ENCODE results near the gene TMEM132D. TPM values are rescaled to one million over a fixed set of nuclear protein-coding genes. Genes with fewer than 3 reads are reported as not detected.

Gene TMEM132D
- polyA plus RNA-seq, 4 donors = 0.10 to 0.21 TPM; not detected in 2

- Histone ChIP-seq H3K4me1 (ENCODE audit: control insufficient read depth in 3 of 3, insufficient read depth in 2 of 3, low read depth in 1 of 3, low read length in 2 of 3) (no peaks in the 10 kb centered on the region), H3K36me3 (ENCODE audit: control insufficient read depth in 3 of 3, insufficient read depth in 2 of 3, low read depth in 1 of 3, low read length in 3 of 3) (no peaks in the 10 kb centered on the region), H3K27me3 (ENCODE audit: control insufficient read depth in 3 of 3, insufficient read depth in 3 of 3, low read length in 3 of 3) (no peaks in the 10 kb centered on the region), H3K9me3 (ENCODE audit: control insufficient read depth in 2 of 2, insufficient read depth in 1 of 2, low read depth in 1 of 2, low read length in 1 of 2) (no peaks in the 10 kb centered on the region), H3K4me3 (ENCODE audit: low read depth in 1 of 3, low read length in 3 of 3) (no peak overlapping the region), H3K27ac (ENCODE audit: low read depth in 1 of 3, low read length in 2 of 3) (no peak overlapping the region)
- no peak for DNase-seq
- 69 to 82% (median 73%) methylated on average over 5 of the region's 5 CpGs for WGBS, 3 donors
- no peak for FAIRE-seq
Observed at GRCh38 chr12:129115558-129115957, 788.3 kb downstream of the TMEM132D start.

GRCh38 chr12:129110575-129110974 lies 793.2 kb downstream of the TMEM132D start:
- H3K27ac ChIP-seq (ENCODE audit: low read depth in 1 of 3, low read length in 2 of 3) = no peak overlapping the region
- H3K4me1 ChIP-seq (ENCODE audit: control insufficient read depth in 3 of 3, insufficient read depth in 2 of 3, low read depth in 1 of 3, low read length in 2 of 3) = no peaks in the 10 kb centered on the region
- H3K36me3 ChIP-seq (ENCODE audit: control insufficient read depth in 3 of 3, insufficient read depth in 2 of 3, low read depth in 1 of 3, low read length in 3 of 3) = no peaks in the 10 kb centered on the region
- no peaks in the 10 kb centered on the region for H3K9me3 ChIP-seq (ENCODE audit: control insufficient read depth in 2 of 2, insufficient read depth in 1 of 2, low read depth in 1 of 2, low read length in 1 of 2)
- 76 to 89% (median 85%) methylated on average over 8 of the region's 8 CpGs for WGBS, 3 donors
- no peak for DNase-seq
- H3K27me3 ChIP-seq (ENCODE audit: control insufficient read depth in 3 of 3, insufficient read depth in 3 of 3, low read length in 3 of 3) = no peaks in the 10 kb centered on the region
- FAIRE-seq = no peak
- no peak overlapping the region for H3K4me3 ChIP-seq (ENCODE audit: low read depth in 1 of 3, low read length in 3 of 3)

- WGBS, 3 donors = 81 to 82% (median 82%) methylated on average over 17 of the region's 17 CpGs
- no peak overlapping the region for H3K27ac ChIP-seq (ENCODE audit: low read depth in 1 of 3, low read length in 2 of 3)
- no peak overlapping the region for H3K4me3 ChIP-seq (ENCODE audit: low read depth in 1 of 3, low read length in 3 of 3)
- H3K27me3 ChIP-seq (ENCODE audit: control insufficient read depth in 3 of 3, insufficient read depth in 3 of 3, low read length in 3 of 3) = no peaks in the 10 kb centered on the region
- H3K9me3 ChIP-seq (ENCODE audit: control insufficient read depth in 2 of 2, insufficient read depth in 1 of 2, low read depth in 1 of 2, low read length in 1 of 2) = no peaks in the 10 kb centered on the region
- no peak for DNase-seq
- no peaks in the 10 kb centered on the region for H3K4me1 ChIP-seq (ENCODE audit: control insufficient read depth in 3 of 3, insufficient read depth in 2 of 3, low read depth in 1 of 3, low read length in 2 of 3)
- H3K36me3 ChIP-seq (ENCODE audit: control insufficient read depth in 3 of 3, insufficient read depth in 2 of 3, low read depth in 1 of 3, low read length in 3 of 3) = no peaks in the 10 kb centered on the region
- no peak for FAIRE-seq
Observed at GRCh38 chr12:129109174-129110001, 794.4 kb downstream of the TMEM132D start.

- no peak for FAIRE-seq
- Histone ChIP-seq H3K4me3 (ENCODE audit: low read depth in 1 of 3, low read length in 3 of 3) (no peak overlapping the region), H3K4me1 (ENCODE audit: control insufficient read depth in 3 of 3, insufficient read depth in 2 of 3, low read depth in 1 of 3, low read length in 2 of 3) (no peaks in the 10 kb centered on the region), H3K27me3 (ENCODE audit: control insufficient read depth in 3 of 3, insufficient read depth in 3 of 3, low read length in 3 of 3) (no peaks in the 10 kb centered on the region), H3K36me3 (ENCODE audit: control insufficient read depth in 3 of 3, insufficient read depth in 2 of 3, low read depth in 1 of 3, low read length in 3 of 3) (no peaks in the 10 kb centered on the region), H3K27ac (ENCODE audit: low read depth in 1 of 3, low read length in 2 of 3) (no peak overlapping the region), H3K9me3 (ENCODE audit: control insufficient read depth in 2 of 2, insufficient read depth in 1 of 2, low read depth in 1 of 2, low read length in 1 of 2) (peaks cover 0 to 5% of the 10 kb centered on the region in 2 donors)
- 69 to 84% (median 76%) methylated on average over 2 of the region's 2 CpGs for WGBS, 3 donors
- no peak for DNase-seq
Observed at GRCh38 chr12:129106772-129107171, 797.1 kb downstream of the TMEM132D start.

GRCh38 chr12:129103231-129103630 lies 800.6 kb downstream of the TMEM132D start:
- Histone ChIP-seq H3K27ac (ENCODE audit: low read depth in 1 of 3, low read length in 2 of 3) (no peak overlapping the region), H3K36me3 (ENCODE audit: control insufficient read depth in 3 of 3, insufficient read depth in 2 of 3, low read depth in 1 of 3, low read length in 3 of 3) (no peaks in the 10 kb centered on the region), H3K4me1 (ENCODE audit: control insufficient read depth in 3 of 3, insufficient read depth in 2 of 3, low read depth in 1 of 3, low read length in 2 of 3) (no peaks in the 10 kb centered on the region), H3K27me3 (ENCODE audit: control insufficient read depth in 3 of 3, insufficient read depth in 3 of 3, low read length in 3 of 3) (no peaks in the 10 kb centered on the region), H3K9me3 (ENCODE audit: control insufficient read depth in 2 of 2, insufficient read depth in 1 of 2, low read depth in 1 of 2, low read length in 1 of 2) (peaks cover 0 to 12% of the 10 kb centered on the region in 2 donors), H3K4me3 (ENCODE audit: low read depth in 1 of 3, low read length in 3 of 3) (no peak overlapping the region)
- WGBS, 3 donors = 53 to 63% (median 61%) methylated on average over 4 of the region's 4 CpGs
- FAIRE-seq (no peak), DNase-seq (no peak)

- WGBS, 3 donors = 85 to 90% (median 88%) methylated on average over 7 of the region's 7 CpGs
- DNase-seq (no peak), FAIRE-seq (no peak)
- Histone ChIP-seq H3K4me3 (ENCODE audit: low read depth in 1 of 3, low read length in 3 of 3) (no peak overlapping the region), H3K36me3 (ENCODE audit: control insufficient read depth in 3 of 3, insufficient read depth in 2 of 3, low read depth in 1 of 3, low read length in 3 of 3) (no peaks in the 10 kb centered on the region), H3K4me1 (ENCODE audit: control insufficient read depth in 3 of 3, insufficient read depth in 2 of 3, low read depth in 1 of 3, low read length in 2 of 3) (no peaks in the 10 kb centered on the region), H3K27ac (ENCODE audit: low read depth in 1 of 3, low read length in 2 of 3) (no peak overlapping the region), H3K9me3 (ENCODE audit: control insufficient read depth in 2 of 2, insufficient read depth in 1 of 2, low read depth in 1 of 2, low read length in 1 of 2) (peaks cover 0 to 12% of the 10 kb centered on the region in 2 donors), H3K27me3 (ENCODE audit: control insufficient read depth in 3 of 3, insufficient read depth in 3 of 3, low read length in 3 of 3) (no peaks in the 10 kb centered on the region)
Observed at GRCh38 chr12:129102233-129102632, 801.6 kb downstream of the TMEM132D start.

GRCh38 chr12:129101816-129102215 lies 802.0 kb downstream of the TMEM132D start:
- Histone ChIP-seq H3K4me1 (ENCODE audit: control insufficient read depth in 3 of 3, insufficient read depth in 2 of 3, low read depth in 1 of 3, low read length in 2 of 3) (no peaks in the 10 kb centered on the region), H3K9me3 (ENCODE audit: control insufficient read depth in 2 of 2, insufficient read depth in 1 of 2, low read depth in 1 of 2, low read length in 1 of 2) (peaks cover 0 to 12% of the 10 kb centered on the region in 2 donors), H3K27ac (ENCODE audit: low read depth in 1 of 3, low read length in 2 of 3) (no peak overlapping the region), H3K4me3 (ENCODE audit: low read depth in 1 of 3, low read length in 3 of 3) (no peak overlapping the region), H3K36me3 (ENCODE audit: control insufficient read depth in 3 of 3, insufficient read depth in 2 of 3, low read depth in 1 of 3, low read length in 3 of 3) (no peaks in the 10 kb centered on the region), H3K27me3 (ENCODE audit: control insufficient read depth in 3 of 3, insufficient read depth in 3 of 3, low read length in 3 of 3) (no peaks in the 10 kb centered on the region)
- FAIRE-seq (no peak), DNase-seq (no peak)
- 73 to 81% (median 77%) methylated on average over 5 of the region's 5 CpGs for WGBS, 3 donors

- Histone ChIP-seq H3K9me3 (ENCODE audit: control insufficient read depth in 2 of 2, insufficient read depth in 1 of 2, low read depth in 1 of 2, low read length in 1 of 2) (peaks cover 0 to 12% of the 10 kb centered on the region in 2 donors), H3K4me3 (ENCODE audit: low read depth in 1 of 3, low read length in 3 of 3) (no peak overlapping the region), H3K27ac (ENCODE audit: low read depth in 1 of 3, low read length in 2 of 3) (no peak overlapping the region), H3K27me3 (ENCODE audit: control insufficient read depth in 3 of 3, insufficient read depth in 3 of 3, low read length in 3 of 3) (no peaks in the 10 kb centered on the region), H3K4me1 (ENCODE audit: control insufficient read depth in 3 of 3, insufficient read depth in 2 of 3, low read depth in 1 of 3, low read length in 2 of 3) (no peaks in the 10 kb centered on the region), H3K36me3 (ENCODE audit: control insufficient read depth in 3 of 3, insufficient read depth in 2 of 3, low read depth in 1 of 3, low read length in 3 of 3) (no peaks in the 10 kb centered on the region)
- FAIRE-seq (no peak), DNase-seq (no peak)
- 69 to 79% (median 72%) methylated on average over 5 of the region's 5 CpGs for WGBS, 3 donors
Observed at GRCh38 chr12:129101404-129101803, 802.4 kb downstream of the TMEM132D start.

GRCh38 chr12:129097451-129097850 lies 806.4 kb downstream of the TMEM132D start:
- Histone ChIP-seq H3K4me1 (ENCODE audit: control insufficient read depth in 3 of 3, insufficient read depth in 2 of 3, low read depth in 1 of 3, low read length in 2 of 3) (no peaks in the 10 kb centered on the region), H3K27ac (ENCODE audit: low read depth in 1 of 3, low read length in 2 of 3) (no peak overlapping the region), H3K9me3 (ENCODE audit: control insufficient read depth in 2 of 2, insufficient read depth in 1 of 2, low read depth in 1 of 2, low read length in 1 of 2) (peaks cover 0 to 7% of the 10 kb centered on the region in 2 donors), H3K36me3 (ENCODE audit: control insufficient read depth in 3 of 3, insufficient read depth in 2 of 3, low read depth in 1 of 3, low read length in 3 of 3) (no peaks in the 10 kb centered on the region), H3K4me3 (ENCODE audit: low read depth in 1 of 3, low read length in 3 of 3) (no peak overlapping the region), H3K27me3 (ENCODE audit: control insufficient read depth in 3 of 3, insufficient read depth in 3 of 3, low read length in 3 of 3) (no peaks in the 10 kb centered on the region)
- no peak for DNase-seq
- no peak for FAIRE-seq
- WGBS, 3 donors = 74 to 86% (median 76%) methylated on average over 3 of the region's 3 CpGs
